Iris pigment epithelial cell (primary cell): Measurements from ENCODE around the gene BRWD1.
"Not testable (repeated sequence)": the region's sequence is repeated elsewhere in the genome, so short reads cannot be mapped to it uniquely, and the experiment has no call there.

Source experiments
- DNase-seq: peaks from one replicate; pipeline ENCODE4 v3.0.0-alpha.2; 2011; ENCODE audit warnings: low read depth

Gene BRWD1

DNA sequence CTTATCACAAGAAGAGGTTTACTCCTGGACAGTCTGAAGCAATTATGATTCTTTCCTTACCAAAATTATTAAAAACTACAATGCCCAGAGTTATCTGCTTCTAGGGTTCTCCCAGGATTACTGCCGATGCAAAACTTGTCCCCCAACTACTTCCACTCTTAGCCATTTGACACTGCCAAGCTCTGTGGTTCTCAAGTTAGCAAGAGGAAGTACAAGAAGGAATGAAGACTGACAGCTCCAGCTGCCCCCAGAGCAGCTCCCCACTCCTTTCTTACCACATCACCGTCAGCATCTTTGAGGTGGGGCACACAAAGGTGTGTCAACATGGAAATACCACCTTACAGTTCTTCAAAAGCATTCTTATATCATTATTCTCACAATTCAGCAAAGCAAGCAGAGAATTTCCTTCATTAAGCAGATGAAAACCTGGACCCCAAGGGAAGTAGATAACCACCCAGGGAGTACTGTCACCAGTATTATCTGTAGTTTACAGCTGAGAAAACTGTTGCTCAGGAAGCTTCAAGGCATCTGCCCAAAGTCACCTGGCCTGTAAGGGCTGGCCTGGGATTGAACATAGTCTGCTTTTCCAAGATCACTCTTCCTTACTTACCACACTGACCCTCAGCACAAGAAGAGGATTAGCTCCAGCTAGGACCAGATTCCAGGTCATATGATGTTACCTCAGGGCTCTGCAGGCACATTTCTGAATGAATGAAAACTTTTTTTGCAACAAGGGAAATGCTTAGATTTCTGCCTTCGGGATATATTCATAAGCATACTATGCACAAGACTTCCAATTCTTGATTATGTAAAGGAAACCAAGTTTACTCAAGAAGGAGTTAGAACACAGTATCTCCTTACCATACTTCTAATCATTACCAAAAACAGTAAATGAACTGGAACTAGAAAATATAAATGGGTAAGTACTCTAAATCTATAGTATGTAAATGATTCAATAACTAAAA, 139.4 kb downstream of the BRWD1 start:
- DNase-seq, result no peak

DNA sequence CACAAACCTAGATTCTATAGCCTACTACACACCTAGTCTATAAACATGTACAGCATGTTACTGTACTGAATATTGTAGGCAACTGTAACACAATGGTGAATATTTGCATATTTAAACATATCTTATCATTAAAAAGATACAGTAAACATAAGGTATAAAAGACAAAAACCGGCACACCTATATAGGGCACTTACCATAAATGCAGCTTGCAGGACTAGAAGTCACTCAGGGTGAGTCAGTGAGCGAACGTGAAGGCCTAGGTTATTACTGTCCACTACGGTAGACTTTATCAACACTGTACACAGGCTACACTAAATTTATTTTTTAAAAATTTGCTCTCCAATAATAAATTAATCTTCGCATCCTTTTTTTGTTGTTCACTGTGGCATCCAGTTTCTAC, 143.5 kb downstream of the BRWD1 start:
- DNase-seq, result no peak

DNA sequence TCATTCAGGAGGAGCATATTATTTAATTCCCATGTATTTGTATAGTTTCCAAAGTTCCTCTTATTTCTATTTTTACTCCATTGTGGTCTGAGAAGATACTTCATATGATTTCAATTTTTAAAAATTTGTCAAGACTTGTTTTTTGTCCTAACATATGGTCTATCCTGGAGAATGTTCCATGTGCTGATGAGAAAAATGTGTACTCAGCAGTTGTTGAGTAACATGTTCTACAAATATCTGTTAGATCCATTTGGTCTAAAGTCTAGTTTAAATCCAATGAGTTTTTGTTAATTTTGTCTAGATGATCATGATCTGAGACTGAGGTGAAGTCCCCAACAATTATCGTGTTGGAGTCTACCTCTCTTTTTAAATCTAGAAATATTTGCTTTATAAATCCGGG, 144.6 kb downstream of the BRWD1 start:
- no peak for DNase-seq

DNA sequence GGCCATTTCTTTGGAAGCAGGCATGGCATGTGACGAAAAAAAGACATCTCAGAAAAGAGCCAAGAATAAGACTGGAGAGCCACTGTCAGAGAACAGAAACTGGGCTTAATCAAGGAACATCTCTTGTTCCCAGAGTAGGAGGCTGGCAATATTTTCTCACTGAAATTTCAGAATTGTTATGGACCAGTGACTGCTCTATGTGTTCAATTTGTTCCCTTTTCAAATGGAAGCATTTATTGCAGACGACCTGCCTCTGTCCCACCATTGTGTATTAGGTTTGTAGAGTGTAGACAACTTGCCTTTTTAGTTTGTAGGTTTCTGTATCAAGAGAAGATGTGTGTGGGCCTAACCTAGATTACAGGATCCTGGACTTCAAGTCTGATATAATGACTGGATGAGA, 148.9 kb downstream of the BRWD1 start:
- DNase-seq, result no peak

DNA sequence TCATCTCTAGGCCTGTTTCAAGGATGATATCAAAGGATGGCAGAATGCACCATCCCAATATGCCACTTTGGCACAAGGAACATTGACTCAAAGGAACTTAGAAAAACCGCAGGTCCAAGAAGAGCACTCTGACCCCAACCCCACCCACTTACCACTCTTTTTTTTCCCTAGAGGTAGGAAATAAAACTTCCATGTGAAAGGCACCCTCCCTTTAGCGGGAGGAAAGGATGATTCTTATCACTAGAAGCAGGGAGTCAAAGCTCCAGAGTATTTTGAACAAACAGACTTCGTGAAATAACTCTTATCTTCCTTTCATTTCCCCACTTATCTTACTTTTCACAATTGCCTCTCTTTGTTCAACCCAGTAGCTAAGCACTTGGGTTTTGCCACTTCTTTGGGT, 152.4 kb downstream of the BRWD1 start:
- DNase-seq, result no peak

DNA sequence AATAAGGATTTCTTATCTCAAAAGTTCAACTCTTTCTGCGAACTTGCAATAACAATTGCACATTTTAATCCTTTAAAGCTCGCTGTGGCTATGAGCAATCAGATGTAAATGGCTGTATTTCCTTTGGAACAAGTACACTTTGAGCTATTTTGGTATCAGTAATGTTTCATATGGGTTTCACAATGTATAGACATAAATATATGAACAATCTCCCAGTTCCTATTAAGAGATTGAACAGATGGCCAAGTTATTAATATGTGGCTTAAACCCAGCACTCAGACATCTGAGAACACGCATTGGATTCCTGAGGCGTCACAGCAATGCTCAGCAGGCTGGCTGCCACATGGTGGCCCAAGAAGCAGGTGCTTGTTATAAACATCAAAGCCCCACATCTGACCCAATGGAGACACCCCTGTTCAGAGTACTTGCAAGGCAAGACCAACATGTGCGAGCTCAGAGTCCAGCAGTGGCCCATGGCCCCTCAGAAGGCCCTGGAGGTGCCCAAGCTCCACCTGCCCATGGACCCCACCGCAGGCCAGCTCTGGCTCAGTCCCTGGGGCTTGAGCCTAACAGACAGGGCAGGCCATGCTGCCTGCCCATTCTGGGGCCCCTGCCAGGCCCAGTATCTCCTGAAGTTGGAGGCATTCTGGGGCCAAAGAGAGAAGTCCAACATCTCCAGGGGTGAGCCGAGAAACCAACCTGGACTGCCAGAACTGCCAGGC, 153.9 kb downstream of the BRWD1 start:
- DNase-seq, result peak; percentile 92

DNA sequence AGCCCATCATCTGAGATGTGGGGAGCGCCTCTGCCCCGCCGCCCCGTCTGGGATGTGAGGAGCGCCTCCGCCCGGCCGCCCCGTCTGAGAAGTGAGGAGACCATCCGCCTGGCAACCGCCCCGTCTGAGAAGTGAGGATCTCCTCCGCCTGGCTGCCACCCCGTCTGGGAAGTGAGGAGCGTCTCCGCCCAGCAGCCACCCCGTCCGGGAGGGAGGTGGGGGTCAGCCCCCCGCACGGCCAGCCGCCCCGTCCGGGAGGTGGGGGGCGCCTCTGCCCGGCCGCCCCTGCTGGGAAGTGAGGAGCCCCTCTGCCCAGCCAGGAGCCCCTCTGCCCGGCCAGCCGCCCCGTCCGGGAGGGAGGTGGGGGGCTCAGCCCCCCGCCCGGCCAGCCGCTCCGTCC, 156.2 kb downstream of the BRWD1 start:
- not testable (repeated sequence) for DNase-seq

DNA sequence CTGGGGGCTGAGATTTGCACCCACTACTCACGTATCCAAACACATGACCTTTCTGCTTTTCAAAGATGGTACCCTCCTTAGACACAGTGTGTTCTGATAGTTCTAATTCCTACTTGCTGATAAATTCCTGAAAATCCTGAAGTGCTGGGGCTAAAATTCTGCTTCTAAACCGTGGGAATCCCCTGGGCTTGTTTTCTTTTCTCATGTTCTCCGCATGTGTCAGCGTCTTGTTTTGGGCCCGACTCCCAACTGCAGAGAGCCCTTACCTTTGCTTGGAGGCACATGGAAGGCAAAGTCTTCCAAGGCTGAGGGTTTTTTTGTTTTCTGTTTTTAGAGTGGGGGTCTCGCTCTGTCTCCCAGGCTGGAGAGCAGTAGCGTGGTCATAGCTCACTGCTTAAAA, 157.4 kb downstream of the BRWD1 start:
- DNase-seq, result peak; percentile 82

DNA sequence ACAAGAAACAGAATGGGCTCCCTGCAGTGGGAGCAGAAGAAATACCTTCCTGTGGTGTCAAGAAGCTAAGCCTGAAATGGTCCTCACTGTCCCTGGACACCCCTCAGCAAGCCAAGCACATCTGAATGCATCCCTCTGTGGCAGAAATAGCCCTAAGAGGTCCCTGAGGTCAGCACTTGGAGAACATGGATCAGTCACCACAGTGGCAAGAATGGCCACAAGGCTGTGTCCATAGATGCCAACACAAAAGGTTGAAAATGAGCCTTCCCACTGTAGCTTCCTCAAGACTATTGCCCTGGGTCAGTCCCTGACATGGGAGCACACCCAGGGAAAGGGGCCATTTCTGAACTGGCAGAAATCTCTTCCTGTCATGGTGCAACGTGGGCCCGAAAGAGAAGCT, 157.9 kb downstream of the BRWD1 start:
- DNase-seq, result no peak

DNA sequence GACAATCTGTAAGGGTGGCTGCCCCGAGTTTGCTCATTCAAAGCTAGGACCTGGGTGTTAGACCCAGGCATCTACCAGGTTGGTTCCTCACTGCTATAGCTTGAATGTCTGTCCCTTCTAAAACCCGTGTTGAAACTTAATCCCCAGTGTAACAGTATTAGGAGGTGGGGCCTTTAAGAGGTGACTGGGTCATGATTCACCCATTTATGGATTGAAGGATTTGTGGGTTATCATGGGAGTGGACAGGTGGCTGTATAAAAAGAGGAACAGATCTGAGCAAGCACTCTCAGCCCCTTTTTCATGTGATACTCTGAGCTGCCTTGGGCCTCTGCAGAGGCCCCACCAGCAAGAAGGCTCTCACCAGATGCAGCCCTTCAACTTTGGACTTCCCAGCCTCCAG, 159.6 kb downstream of the BRWD1 start:
- DNase-seq, result no peak

DNA sequence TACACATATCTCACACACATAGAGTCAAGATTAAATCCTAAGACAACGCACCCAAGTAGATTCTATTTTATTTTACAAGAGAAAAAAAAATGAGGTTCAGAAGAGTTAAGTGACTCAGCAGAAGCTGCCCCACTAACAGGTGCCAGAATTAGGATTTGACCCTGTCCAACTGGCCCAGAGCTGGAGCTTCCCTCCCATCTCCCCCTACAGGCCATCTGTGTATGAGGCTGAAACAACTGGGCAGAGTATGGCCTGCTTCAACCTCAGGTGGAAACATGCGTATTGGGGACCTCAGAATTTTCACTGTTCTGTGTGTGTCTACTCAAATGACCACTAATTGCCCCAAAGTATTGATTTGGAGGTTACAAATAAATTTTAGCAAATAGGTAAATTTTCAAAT, 160.1 kb downstream of the BRWD1 start:
- DNase-seq, result peak; percentile 28

DNA sequence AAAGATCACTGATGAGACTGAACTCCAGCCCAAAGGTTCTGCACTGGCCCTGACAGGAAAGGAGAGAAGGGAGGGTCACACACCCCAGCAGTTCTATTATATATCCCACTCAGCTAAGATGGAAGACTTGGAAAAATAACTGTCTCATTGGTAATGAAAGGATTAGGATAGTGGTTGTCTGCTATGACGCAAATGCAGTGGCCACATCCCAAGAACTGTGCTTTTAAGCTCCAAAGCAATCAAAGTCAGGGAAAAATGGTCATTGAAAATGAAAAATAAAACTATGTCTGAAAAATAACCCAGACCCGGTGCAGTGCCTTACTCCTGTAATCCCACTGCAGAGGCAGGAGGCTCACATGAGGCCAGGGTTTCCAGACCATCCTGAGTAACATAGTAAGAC, 161.2 kb downstream of the BRWD1 start:
- no peak for DNase-seq

DNA sequence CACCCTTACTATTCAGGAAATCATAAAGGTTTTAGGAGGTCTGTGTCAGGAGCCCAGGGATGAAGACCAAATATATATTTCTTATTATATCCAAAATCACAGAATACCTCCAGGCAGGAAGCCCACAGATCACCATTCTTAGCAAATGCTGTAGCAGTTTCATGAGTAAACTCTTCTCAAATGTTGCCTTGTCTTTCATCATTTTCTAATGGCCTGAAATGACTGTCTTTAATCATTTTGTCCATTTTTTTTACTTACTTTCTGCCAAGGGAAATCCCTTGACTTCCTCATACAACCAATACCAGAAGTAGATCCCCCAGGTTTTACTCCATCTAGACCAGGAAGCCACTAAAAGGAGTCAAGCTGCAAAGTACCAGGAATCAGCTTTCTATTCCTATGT, 162.6 kb downstream of the BRWD1 start:
- no peak for DNase-seq

DNA sequence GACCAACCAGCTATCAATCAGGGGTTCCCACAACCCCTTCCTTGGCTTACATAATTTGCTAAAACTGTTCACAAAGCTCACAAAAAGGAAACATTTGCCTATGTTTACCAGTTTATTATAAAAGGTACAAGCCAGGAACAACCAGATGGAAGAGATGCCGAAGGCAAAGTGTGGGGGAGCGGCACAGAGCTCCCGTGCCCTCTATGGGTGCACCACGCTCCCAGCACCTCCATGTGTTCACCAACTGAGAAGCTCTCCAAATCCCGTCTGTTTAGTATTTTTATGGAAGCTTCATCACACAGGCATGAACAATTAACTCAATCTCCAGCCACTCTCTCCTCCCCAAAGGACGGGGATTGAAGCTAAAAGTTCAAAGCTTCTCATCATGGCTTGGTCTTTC, 163.1 kb downstream of the BRWD1 start:
- no peak for DNase-seq

DNA sequence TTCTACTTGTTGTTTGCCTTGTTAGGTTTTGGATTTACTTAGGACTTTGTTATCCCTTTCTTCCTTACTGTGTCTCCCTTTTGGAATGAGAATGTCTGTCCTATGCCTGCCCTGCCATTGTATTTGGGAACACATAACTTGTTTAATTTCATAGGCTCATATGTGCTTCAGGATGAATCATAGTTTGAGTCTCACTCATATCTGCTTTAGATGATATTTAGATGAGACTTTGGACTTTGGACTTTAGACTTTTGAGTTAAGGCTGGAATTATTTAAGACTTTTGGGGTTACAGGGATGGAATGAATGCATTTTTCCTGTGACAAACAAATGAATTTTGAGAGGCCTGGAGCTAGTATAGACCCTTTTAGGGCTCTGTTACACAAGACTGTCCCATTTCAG, 163.6 kb downstream of the BRWD1 start:
- no peak for DNase-seq

DNA sequence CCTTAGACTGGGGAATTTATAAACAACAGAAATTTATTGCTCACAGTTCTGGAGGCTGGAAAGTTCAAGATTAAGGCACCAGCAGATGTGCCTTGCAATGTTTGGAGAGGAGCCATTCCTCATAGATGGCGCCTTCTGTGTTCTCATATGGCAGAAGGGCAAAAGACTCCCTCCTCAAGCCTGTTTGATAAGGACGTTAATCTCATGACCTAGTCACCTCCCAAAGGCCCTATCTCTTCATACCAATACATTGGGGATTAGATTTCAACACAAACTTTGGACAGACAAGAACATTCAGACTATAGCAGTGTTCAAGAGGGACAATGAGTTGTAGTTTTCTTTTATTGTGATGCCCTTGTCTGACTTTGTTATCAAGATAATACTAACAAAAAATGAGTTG, 164.5 kb downstream of the BRWD1 start:
- DNase-seq, result no peak

DNA sequence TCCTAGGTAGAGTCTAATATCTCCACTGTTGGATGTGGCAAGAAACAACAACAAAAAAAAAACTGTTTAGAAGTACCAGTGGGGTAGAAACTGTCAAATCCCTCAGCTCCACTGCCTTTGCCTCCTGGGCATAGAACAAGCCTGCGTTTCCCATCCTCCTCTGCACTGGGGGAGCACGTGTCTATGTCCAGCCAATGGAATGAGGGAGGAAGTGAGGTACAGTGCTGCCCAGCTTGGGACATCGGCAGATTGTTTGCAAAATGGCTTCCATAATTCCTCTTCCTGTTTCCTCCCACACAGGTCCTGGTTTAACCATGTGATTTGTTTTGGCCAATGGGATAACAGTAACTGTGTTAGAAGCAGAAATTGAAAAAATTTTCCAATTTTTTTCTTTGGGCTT, 169.2 kb downstream of the BRWD1 start:
- DNase-seq, result no peak

DNA sequence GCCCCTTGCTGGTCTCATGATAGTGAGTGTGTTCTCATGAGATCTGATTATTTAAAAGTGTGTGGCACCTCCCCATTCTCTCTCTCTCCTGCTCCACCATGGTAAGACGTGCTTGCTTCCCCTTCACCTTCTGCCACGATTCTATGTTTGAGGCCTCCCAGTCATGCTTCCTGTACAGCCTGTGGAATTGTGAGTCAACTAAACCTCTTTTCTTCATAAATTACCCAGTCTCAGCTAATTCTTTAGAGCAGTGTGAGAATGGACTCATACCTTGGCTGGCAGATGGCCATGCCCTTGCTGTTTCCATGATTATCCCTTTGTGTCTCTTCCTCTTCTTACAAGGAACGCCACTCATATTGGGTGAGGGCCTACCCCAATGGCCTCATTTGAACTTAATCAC, 170.5 kb downstream of the BRWD1 start:
- no peak for DNase-seq

DNA sequence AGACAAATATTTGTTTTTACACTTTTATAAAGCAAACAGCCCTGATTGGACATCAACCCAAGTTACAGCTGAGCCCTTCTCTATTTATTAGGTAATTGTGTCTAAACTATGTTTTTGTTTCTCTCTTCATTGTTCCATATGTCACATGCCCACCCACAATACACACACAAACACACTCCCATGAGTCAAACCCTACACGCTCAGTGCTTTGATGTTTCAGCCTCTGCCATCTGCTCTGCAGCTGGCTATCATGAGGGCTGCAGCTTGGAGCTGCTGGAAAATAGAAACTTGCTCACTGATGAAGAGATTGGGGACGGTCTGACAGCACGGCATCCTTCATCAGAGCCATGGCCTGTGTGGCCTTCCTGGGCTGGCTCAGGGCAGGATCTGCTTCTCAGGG, 171.9 kb downstream of the BRWD1 start:
- DNase-seq, result peak; percentile 27

DNA sequence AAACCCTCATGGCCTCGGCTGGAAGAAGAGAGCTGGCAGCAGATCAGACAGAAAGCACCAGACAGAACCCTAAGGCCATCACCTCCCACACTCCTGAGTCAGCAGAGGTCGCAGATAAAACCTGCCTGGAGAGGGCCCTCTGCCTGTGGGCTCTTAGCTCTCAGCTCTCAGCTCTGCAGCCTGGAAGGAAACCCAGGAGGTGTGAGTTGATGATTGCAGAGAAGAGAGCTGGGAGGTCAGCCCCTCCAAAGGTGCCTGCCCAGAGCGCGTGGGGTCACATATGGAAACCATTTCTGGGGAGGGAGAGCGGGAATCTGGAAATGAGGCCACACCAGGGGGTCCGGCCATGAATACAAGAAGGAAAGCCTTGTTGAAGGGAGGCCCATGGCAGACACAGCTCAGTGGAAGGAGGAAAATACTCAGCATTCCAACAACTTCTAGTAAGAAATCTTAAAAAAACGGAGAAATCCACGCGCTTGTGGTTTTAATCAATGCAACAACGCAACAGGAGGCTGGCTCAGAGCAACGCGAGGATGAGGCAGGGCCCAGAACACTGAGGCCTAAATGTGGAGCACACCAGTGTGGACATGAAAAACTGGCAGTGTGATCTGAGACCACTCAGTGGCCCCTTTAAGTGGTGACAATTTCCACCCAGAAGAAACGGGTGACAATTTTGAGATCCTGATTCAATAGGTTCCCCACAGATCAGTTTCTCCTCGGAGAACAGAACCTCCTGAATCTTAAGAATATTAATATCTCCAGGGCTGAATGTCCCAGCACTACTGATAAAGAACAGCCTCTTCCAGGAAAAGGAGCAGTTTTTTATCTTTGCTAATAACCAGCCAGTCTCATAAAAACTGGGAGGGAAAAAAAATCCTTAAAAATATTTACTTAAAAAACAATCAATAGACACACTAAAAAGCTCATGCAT, 175.9 kb downstream of the BRWD1 start:
- peak; percentile 27 for DNase-seq

DNA sequence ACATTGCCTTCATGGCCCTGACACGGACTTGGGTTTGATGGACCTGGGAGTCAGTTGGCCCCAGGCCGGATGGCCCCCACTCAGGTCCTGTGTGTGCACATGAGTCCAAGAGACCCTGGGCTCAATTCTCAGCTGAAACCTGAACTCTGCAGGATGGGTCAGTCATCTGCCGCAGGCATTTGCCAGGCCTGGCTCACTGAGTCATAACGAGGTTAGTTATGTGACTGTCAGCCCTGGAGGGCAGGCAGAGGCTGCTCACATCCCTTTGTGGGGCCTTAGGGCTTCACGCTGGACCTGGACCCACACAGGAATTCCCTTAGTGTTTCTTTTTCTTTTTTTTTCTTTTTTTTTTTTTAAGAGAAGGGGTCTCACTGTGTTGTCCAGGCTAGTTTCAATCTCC, 176.7 kb downstream of the BRWD1 start:
- DNase-seq, result peak; percentile 37

DNA sequence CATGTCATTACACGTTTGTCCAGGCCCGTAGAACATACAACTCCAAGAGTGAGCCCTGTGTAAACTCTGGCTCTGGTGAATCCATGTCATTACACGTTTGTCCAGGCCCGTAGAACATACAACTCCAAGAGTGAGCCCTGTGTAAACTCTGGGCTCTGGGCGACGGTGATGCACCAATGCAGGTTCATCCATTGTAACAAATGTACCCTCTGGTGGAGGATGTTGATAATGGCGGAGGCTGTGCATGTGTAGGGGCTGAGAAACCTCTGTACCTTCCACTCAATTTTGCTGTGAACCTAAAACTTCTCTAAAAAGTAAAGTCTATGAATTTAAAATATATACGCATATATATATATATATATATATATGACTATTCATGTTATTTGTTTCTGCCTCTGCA, 177.3 kb downstream of the BRWD1 start:
- DNase-seq, result peak; percentile 59
